NB4 (cell line): ENCODE results near the gene LRRC8C.

Source experiments
- DNase-seq: peaks from one replicate; pipeline ENCODE4 v3.0.0; 2010; ENCODE audit warnings: low read depth
- H3K4me3 ChIP-seq: one replicate; pipeline ENCODE4 v1.5.1; 2011; ENCODE audit warnings: mild to moderate bottlenecking, low read depth, low read length, moderate library complexity
- MYC ChIP-seq: IDR thresholded peaks from 2 replicates; pipeline ENCODE4 v1.6.1; 2011; ENCODE audit warnings: low read depth, low read length
- POLR2A ChIP-seq: IDR thresholded peaks from 2 replicates; pipeline ENCODE4 v1.6.1; 2011; ENCODE audit warnings: mild to moderate bottlenecking; ENCODE audit not compliant: insufficient read length; ENCODE audit errors: extremely low read depth
- TF ChIP-seq, protein P1 (sequence below): IDR thresholded peaks from 2 replicates; pipeline ENCODE4 v1.6.1; 2011; ENCODE audit warnings: low read depth, low read length
- TF ChIP-seq, protein P2 (sequence below): IDR thresholded peaks from one replicate; pipeline ENCODE4 v1.5.1; 2012; ENCODE audit warnings: low read depth, low read length

LRRC8C gene

DNA sequence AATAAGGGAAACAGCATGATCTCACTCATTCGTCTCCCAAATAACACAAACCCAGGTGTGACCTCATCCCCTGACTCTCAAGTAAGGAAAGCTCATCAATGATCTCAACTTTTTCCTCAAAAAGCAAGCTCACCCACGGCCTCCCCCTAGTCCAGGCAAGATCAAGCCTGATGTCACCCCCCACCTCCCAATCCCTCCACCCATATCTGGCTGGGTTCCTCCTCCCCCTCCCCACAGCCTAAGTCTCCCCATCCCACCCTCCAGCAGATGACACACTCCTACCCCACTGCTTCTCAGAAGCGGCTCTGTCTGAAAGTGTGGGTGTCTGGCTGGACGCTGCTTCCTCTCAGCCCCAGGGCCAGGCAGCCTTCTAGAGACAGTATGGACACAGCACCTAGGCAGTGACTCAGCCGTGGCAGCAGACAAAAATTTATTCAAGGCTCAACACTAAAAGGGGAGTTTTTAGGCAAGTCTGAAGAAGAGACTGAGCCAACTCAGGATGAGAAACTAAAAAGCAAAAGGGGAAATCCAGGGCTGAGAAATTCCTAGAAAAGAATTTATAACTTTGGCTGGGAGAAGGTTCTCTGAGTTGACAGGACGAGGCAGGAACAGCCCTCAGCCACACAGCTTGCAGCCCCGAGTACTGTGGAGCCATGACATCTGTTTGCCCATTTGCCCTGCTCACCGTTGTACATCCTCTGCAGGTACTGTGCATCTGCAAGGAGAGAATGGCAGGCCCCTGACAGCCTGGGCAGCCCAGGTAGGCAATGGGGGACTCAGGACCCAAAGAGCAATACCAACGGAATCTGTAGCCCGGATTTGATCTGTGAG lies 106.3 kb downstream of the LRRC8C start:
- no peak for DNase-seq
- TF ChIP-seq POLR2A: no peak
- TF ChIP-seq, protein P1, sequence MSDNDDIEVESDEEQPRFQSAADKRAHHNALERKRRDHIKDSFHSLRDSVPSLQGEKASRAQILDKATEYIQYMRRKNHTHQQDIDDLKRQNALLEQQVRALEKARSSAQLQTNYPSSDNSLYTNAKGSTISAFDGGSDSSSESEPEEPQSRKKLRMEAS: no peak
- no peak for TF ChIP-seq MYC
- TF ChIP-seq, protein P2, sequence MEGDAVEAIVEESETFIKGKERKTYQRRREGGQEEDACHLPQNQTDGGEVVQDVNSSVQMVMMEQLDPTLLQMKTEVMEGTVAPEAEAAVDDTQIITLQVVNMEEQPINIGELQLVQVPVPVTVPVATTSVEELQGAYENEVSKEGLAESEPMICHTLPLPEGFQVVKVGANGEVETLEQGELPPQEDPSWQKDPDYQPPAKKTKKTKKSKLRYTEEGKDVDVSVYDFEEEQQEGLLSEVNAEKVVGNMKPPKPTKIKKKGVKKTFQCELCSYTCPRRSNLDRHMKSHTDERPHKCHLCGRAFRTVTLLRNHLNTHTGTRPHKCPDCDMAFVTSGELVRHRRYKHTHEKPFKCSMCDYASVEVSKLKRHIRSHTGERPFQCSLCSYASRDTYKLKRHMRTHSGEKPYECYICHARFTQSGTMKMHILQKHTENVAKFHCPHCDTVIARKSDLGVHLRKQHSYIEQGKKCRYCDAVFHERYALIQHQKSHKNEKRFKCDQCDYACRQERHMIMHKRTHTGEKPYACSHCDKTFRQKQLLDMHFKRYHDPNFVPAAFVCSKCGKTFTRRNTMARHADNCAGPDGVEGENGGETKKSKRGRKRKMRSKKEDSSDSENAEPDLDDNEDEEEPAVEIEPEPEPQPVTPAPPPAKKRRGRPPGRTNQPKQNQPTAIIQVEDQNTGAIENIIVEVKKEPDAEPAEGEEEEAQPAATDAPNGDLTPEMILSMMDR: no peak
- H3K4me3 ChIP-seq: no peak overlapping the region

DNA sequence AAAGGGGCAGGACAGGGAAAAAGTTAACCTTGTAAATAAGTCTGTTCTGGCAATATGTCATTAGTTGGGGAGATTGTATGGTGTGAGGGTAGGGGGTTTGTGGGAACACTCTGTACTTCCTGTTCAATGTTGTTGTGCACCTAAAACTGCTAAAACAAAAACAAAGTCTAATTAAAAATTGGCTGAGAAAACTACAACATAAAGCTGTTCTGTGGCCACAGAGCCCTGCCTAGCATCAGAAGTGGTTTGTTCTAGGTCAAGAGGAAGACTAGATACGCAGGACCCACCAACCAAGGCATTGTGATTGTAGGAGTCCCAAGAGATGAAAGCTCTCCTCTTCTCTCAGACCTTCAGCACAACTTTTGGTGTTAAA lies 106.9 kb downstream of the LRRC8C start:
- no peak overlapping the region for H3K4me3 ChIP-seq
- no peak for TF ChIP-seq MYC
- no peak for TF ChIP-seq POLR2A
- TF ChIP-seq, protein P1: no peak
- TF ChIP-seq, protein P2: no peak
- DNase-seq: no peak

DNA sequence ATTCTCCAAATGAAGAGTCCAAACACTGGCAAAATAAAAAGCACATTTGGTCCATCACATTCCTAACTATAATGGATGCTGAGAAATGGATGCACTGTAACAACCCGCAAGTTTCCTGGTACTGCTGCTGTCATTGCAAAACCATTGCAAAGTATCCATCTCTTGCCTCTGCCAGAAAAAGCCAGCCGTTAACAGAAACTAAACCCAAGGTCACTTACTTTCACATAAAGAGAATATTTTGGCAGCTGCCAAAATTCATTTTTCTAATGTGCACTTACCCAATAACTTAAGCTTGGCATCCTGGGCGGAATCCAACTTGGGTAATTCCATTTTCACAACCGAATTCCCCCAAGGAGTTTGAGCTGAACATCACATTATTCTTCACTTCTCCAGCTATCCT lies 110.9 kb downstream of the LRRC8C start:
- no peak for DNase-seq
- H3K4me3 ChIP-seq: no peak overlapping the region
- TF ChIP-seq POLR2A (no peak), MYC (no peak)
- TF ChIP-seq, protein P2: no peak
- TF ChIP-seq, protein P1: no peak

DNA sequence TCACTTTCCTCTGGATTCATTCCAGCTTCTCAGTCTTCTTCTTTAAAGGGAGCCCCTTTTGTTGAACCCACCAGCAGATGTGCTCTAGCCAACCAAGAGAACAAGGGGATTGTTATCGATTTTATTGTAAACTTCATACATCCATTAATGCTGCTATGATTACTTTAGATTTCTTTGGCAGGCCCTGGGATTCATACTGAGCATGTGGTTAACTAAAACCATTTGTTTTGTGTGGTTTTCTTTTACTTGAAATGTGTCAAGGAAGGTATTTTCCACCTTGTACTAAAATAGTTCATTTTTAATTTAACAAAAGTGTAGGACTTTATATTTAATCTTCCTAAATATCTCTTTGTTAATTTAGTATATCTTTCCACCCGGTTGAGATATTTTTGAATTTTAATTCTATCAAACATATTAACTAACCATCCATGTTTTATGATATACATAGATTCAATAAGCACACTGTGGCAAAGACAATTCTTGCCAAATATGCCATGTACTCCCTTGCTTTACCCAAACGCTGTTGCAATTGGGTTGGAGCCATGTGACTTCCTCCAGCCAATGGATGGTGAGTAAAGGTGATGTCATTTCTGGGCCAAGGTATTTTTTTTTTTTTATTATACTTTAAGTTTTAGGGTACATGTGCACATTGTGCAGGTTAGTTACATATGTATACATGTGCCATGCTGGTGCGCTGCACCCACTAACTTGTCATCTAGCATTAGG lies 113.7 kb downstream of the LRRC8C start:
- no peak overlapping the region for H3K4me3 ChIP-seq
- TF ChIP-seq POLR2A (no peak), MYC (no peak)
- no peak for DNase-seq

DNA sequence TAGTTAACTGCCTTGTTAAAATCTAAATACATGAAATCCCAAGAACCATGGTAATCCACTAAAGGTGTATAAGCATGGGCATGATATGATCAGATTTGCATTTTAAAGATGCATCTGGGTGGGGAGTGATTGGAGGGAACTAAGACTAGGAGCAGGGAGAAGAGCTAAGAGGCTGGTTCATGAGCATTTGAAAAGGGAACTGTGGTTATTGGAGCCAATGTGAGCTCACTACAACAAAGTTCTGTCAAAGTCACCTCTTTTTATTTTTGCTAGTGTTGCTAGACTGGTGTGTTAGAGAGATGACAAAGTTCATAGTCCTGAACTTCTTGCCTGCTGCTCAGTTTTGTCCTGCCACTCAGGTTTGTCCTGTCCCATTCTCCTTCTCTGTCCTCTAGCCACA lies 120.8 kb downstream of the LRRC8C start:
- no peak for TF ChIP-seq MYC
- no peak for TF ChIP-seq POLR2A
- TF ChIP-seq, protein P2: no peak
- TF ChIP-seq, protein P1: no peak
- DNase-seq: no peak
- no peak overlapping the region for H3K4me3 ChIP-seq

DNA sequence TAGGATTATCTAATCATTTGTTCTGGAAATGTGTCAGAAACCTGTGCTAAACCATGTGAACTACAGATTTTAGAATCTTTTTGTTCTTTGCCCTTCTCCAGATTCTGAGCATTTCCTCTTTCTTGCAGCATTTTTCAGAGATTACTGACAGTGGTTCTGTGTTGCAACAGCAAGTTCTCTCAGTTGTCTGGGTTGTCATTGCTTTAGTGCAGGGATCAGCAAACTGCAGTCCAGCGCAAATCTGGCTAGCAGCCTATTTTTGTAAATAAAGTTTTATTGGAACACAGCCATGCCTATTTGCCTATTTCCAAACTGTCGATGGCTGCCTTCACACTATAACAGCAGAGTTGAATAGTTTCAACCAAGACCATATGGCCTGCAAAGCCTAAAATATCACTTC lies 121.6 kb downstream of the LRRC8C start:
- TF ChIP-seq MYC (peak; percentile 63), POLR2A (no peak)
- TF ChIP-seq, protein P1: peak; percentile 50; the same call in 1 of the 2 replicates
- peak; percentile 88 for DNase-seq
- H3K4me3 ChIP-seq: no peak overlapping the region
